ENCODE measurements around the gene YBX1. TPM values are rescaled to one million over a fixed set of nuclear protein-coding genes. Genes with fewer than 3 reads are reported as not detected.

Gene YBX1
- total and polyA plus RNA-seq, 10 donors = 361 to 684 (median 427) TPM

DNA sequence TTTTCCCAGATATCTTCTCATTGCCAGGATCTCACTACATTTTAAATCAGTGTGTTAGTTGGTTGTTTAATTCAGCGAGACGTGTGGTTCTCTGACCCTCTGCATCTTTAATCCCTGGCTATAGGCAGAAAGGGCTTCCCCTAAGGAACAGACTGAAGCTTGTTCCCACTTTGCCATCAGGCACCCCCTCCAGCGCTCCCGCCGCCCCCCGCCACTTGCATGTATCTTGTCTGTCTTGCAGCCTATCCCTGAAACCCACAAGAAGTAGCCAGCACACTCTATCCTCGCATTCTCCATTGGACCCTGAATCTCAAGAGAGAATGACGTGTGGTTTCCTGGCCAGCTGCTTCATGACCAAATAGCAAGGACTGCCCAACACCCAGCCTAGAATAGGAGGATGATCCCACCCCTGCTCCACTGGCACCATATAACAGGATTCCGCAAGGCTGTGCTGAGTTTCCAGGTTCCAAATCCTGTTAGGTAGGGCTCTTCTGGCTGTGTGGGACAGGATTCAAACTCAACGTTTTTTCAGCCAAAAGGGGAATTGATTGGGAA, 50.0 kb downstream of the YBX1 start:
- H3K4me3 ChIP-seq = no peak overlapping the region
- no peaks in the 10 kb centered on the region for H3K36me3 ChIP-seq
- H3K27ac ChIP-seq = no peak overlapping the region
- no peak for TF ChIP-seq POLR2AphosphoS5 (IDR thresholded peaks at IDR 0.05)
- TF ChIP-seq, protein P1, sequence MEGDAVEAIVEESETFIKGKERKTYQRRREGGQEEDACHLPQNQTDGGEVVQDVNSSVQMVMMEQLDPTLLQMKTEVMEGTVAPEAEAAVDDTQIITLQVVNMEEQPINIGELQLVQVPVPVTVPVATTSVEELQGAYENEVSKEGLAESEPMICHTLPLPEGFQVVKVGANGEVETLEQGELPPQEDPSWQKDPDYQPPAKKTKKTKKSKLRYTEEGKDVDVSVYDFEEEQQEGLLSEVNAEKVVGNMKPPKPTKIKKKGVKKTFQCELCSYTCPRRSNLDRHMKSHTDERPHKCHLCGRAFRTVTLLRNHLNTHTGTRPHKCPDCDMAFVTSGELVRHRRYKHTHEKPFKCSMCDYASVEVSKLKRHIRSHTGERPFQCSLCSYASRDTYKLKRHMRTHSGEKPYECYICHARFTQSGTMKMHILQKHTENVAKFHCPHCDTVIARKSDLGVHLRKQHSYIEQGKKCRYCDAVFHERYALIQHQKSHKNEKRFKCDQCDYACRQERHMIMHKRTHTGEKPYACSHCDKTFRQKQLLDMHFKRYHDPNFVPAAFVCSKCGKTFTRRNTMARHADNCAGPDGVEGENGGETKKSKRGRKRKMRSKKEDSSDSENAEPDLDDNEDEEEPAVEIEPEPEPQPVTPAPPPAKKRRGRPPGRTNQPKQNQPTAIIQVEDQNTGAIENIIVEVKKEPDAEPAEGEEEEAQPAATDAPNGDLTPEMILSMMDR (IDR thresholded peaks at IDR 0.05 in 8 of 11, conservative IDR thresholded peaks at IDR 0.05 in 3 of 11) = no peak
- no peak for TF ChIP-seq POLR2A (IDR thresholded peaks at IDR 0.05)
- WGBS, 5 donors = 79 to 88% (median 83%) methylated on average over 10 of the region's 10 CpGs
- H3K27me3 ChIP-seq (replicated peaks in 1 of 7) = no peaks in the 10 kb centered on the region
- DNase-seq = no peak
- no peaks in the 10 kb centered on the region for H3K9me3 ChIP-seq
- intact Hi-C loops (cut with DNase I; ENCODE audit: low total_unique reads) = no loop called here
- peaks cover 0 to 11% (median 6%) of the 10 kb centered on the region in 6 donors for H3K4me1 ChIP-seq

DNA sequence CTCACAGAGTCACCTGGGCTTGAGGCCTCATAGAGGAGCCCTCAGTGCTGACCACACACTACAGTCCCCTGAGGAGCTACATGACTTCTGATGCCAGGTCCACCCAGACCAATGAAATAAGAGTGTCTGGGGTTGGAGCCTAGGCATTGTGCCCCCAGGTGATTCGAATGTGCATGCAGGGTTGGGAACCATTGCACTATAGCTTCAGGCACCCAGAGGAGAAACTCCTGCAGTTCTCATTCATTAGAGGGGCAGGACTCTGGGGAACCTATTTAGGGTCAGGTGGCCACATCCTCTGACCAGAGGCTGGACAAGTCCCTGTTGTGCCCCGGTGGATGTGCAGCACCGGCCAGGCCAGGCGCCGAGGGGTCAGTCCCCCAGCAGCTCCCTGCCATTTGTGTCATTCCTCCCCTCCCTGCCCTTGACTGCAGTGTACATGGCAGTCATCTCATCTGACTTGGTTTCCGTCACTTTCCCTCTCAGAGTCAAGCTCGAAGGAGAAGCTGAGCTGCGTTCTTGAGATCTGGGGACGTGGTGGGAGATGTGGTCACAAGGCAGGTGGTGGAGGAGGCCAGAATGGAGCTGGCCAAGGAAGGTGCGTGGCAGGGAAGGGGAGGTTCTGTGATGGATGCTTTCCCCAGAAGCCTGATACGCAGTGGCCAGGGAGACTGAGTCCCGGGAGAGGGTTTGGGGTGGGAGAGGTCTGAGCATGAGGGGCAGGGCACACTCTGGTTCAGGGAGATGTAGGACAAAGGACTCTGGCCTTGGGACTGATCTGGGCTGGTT, 51.4 kb downstream of the YBX1 start:
- Histone ChIP-seq H3K9me3 (no peaks in the 10 kb centered on the region), H3K4me1 (peaks cover 0 to 19% (median 12%) of the 10 kb centered on the region in 6 donors), H3K27me3 (replicated peaks in 1 of 7) (no peaks in the 10 kb centered on the region), H3K27ac (no peak overlapping the region), H3K36me3 (no peaks in the 10 kb centered on the region), H3K4me3 (no peak overlapping the region)
- no peak for TF ChIP-seq POLR2AphosphoS5 (IDR thresholded peaks at IDR 0.05)
- no peak for TF ChIP-seq POLR2A (IDR thresholded peaks at IDR 0.05)
- TF ChIP-seq, protein P1 (IDR thresholded peaks at IDR 0.05 in 8 of 11, conservative IDR thresholded peaks at IDR 0.05 in 3 of 11) = no peak
- intact Hi-C loops (cut with DNase I; ENCODE audit: low total_unique reads) = no loop called here
- WGBS, 5 donors = 87 to 91% (median 90%) methylated on average over 12 of the region's 12 CpGs
- DNase-seq = no peak

DNA sequence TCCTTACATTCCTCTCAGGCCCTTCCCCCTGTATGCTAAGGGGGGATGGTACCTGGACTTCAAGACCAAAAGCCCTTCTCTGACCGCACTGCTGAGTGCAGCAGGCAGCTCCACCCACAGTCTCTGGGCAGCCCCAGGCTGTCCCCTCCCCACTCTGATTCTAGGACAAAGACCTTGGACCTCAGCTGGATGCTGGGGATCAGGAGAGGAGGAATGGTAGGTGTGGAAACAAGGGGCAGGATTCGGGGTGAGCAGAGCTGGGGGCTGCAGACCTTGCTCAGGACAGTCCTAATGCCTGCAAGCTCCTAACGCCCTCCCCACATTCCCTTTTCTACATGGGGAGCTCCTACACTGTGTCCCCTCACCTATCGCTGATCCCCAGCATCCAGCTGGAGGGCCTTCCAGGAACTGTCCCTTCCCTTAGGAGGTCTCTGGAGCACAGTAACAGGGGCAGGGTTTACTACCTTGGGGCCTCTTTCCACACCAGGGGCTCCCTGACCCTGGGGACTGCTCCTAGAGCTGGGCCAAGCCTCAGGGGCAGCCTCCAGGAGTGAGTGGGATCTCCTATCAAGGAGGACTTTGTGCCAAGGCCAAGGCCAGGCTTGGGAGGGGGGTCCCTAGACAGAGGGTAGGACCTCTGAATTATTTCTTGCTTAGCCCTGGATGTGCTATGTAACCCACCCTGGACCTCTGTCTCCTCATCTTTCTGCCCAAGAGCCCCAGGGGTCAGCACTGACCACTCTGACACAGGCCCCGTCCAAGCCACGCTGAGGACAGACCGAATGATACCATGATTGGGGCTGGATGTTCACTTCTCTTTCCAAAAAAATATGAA, 52.2 kb downstream of the YBX1 start:
- DNase-seq = no peak
- H3K36me3 ChIP-seq = no peaks in the 10 kb centered on the region
- TF ChIP-seq, protein P1 (IDR thresholded peaks at IDR 0.05 in 8 of 11, conservative IDR thresholded peaks at IDR 0.05 in 3 of 11) = no peak
- TF ChIP-seq POLR2A (IDR thresholded peaks at IDR 0.05) = no peak
- no peak for TF ChIP-seq POLR2AphosphoS5 (IDR thresholded peaks at IDR 0.05)
- intact Hi-C loops (cut with DNase I; ENCODE audit: low total_unique reads) = no loop called here
- WGBS, 5 donors = 84 to 94% (median 89%) methylated on average over 7 of the region's 7 CpGs
- H3K9me3 ChIP-seq = no peaks in the 10 kb centered on the region
- no peak overlapping the region for H3K4me3 ChIP-seq
- H3K27me3 ChIP-seq (replicated peaks in 1 of 7) = no peaks in the 10 kb centered on the region
- no peak overlapping the region for H3K27ac ChIP-seq
- peaks cover 0 to 19% (median 12%) of the 10 kb centered on the region in 6 donors for H3K4me1 ChIP-seq

Measured in spleen (tissue), 11 donors.